Measurements from ENCODE around the gene RNASE13.

The RNASE13 gene

GRCh38 chr14:21034707-21035106 is at the start of gene RNASE13:
TSS of gene RNASE13 (minus strand) at chr14:21034807. CDS start at chr14:21034288, 519 bp downstream.
- DNase-seq: no peak

GRCh38 chr14:21084396-21084795 is 49.8 kb upstream of the RNASE13 start:
- DNase-seq: no peak

GRCh38 chr14:21083565-21084325 is 49.1 kb upstream of the RNASE13 start:
- DNase-seq: no peak

GRCh38 chr14:21081521-21082142 is 47.0 kb upstream of the RNASE13 start:
- DNase-seq: no peak

DNA sequence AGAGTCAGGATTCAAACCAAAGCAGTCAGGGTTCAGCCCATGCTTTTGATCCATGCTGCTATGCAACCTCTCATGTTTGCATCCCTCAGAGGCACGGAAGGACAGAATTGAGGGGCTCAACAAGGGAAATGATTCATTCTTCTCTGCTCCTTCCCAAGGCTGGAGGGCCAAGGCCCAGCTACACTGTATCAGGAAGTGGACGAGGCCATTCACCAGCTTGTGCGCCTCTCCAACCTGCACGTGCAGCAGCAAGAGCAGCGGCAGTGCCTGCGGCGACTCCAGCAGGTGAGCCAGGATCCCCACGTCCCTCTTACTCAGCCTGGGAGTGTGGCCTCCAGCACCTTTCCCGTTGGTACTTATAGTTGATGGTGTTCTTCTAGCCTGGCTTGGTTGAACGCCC is 44.1 kb upstream of the RNASE13 start:
- DNase-seq: no peak

DNA sequence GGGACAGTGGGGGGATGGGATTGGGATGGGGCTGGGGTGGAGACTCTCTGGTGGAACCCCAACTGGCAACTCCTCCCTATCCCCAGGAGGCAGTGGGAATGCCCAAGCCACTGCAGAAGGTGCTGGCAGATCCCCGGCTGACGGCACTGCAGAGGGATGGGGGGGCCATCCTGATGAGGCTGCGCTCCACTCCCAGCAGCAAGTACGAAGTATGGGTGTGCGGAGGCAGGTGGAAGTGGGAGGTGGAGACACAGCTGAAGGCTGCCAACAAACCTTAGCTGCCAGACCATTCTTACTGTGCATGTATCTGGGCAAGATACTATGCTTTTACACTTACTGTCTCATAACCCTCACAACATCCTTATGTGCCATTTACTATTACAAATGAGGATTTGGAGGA is 43.7 kb upstream of the RNASE13 start:
- DNase-seq: no peak

GRCh38 chr14:21077672-21078071 is 43.1 kb upstream of the RNASE13 start:
- no peak for DNase-seq

DNA sequence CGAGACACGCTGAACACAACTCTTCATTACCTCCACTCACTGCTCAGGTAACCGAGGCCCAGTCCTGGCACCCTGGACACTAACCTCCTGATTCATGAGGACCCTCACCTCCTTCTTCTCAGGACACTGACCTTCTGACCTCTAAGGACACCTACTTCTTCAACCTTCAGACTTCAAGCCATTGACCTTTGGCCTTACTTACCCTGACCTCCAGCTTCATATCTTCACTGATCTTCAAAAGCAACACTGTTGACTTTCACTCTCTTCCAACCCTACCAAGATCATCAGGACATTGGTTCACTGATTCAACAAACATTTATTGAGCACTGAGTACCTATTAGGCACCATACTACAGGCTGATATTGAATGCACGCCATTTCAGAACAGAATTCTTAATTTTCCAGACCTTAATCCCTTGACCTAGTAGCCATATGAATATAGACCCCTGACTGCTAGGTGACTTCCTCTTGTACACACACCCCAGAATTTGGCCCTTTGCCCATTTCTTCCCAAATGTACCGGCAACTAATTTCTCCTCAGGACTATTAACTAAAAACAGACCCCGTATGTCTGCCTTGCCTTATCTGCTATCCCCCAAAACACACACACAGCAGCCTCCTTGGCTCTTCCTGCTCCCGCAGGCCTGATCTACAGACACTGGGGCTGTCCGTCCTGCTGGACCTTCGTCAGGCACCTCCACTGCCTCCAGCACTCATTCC is 41.3 kb upstream of the RNASE13 start:
- no peak for DNase-seq

GRCh38 chr14:21074398-21075272 is 40.0 kb upstream of the RNASE13 start:
- DNase-seq: no peak

- DNase-seq: no peak
Measured at GRCh38 chr14:21073921-21074320, 39.3 kb upstream of the RNASE13 start.

DNA sequence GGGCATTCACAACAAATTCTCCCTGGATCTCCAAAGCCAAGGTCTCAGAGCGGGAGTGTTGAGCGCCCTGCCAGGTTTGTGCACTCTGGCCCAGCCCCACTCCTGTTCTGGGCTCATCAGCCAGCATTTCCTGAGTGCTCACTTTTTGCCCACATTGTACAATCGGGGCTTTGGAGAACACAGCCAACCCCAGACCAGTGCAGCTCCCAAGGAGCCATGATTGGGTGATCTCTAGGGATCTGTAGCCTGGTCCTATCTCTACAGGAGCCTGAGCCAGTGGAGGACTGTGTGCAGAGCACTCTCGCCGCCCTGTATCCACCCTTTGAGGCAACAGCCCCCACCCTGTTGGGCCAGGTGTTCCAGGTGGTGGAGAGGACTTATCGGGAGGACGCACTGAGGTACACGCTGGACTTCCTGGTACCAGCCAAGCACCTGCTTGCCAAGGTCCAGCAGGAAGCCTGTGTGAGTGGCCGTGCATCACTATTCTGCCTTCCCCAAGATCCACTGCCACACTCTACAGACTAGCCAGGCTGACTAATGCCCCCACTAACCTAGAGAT is 38.3 kb upstream of the RNASE13 start:
- no peak for DNase-seq

DNA sequence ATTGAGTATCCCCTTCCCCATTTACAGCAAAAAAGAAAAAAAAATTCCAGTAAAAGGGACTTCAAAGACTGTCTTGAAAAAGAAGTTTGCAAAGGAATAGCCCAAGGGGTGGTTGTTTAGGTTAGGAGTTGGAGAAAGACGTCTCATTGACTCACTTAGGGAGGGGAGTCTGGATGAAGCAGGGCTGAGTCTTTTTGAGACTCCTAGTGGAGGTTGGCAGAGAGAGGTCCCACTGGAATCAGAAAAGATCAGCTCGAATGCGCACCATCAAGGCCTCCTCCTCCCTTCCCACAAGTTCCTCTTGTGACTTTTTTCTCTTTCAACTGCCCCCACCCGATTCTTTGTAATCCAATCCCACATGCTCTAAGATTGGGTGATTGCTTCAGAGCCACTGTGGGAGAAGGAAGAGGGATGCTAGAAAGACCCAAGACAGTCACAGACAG is 37.4 kb upstream of the RNASE13 start:
- no peak for DNase-seq

GRCh38 chr14:21071225-21072030 is 36.8 kb upstream of the RNASE13 start:
- DNase-seq: peak; percentile 47 to 78

GRCh38 chr14:21070610-21071224 is 36.1 kb upstream of the RNASE13 start:
- DNase-seq: peak in 1 of 2 experiments; percentile 59

DNA sequence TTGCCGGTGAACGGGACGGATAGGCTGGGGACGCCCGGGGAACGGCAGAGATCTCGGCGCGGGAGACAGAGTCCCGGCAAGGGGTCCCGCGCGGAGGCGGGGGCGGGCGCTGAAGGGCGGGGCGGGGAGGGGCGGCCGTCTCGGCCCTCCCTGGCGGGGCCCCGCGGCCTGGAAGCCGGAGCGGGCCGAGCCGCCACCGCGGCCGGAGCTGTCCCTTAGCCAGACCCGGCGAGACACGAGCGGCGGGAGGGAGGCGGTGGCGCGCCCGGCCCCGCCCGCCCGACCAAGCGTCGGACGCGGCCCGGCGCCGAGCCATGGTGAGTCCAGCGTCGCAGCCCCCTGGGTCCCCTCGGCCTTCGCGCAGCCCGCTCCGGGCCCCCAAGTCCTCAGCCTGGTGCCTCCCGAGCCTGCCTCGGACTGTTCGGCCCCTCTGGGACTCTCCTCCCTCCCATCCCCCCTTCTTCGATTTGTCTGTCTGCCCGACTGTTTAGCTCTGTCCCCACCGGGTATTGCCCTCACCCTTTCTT is 35.5 kb upstream of the RNASE13 start, which contains the start of gene ARHGEF40:
Gene ARHGEF40 (plus strand): TSS at position 222 of the 527 bp plus-strand sequence. CDS start 93 bp downstream, at position 315.
- DNase-seq: peak; percentile 35 to 66

GRCh38 chr14:21069388-21070082 is 34.9 kb upstream of the RNASE13 start:
- peak in 1 of 2 experiments; percentile 66 for DNase-seq

- peak; percentile 82 to 92 for DNase-seq
Measured at GRCh38 chr14:21068521-21069387, 34.1 kb upstream of the RNASE13 start.

GRCh38 chr14:21066882-21067502 is 32.4 kb upstream of the RNASE13 start:
- peak; percentile 52 to 59 for DNase-seq

Data from NCI-H524 (cell line).